ENCODE results near the gene CPLX4. TPM values are rescaled to one million over a fixed set of nuclear protein-coding genes. Genes with fewer than 3 reads are reported as not detected.
"Not testable (repeated sequence)": the region's sequence is repeated elsewhere in the genome, so short reads cannot be mapped to it uniquely, and the experiment has no call there.

The CPLX4 gene
- total RNA-seq, 3 donors from 2014 or later: not detected

GRCh38 chr18:59270689-59271257 lies 47.7 kb downstream of the CPLX4 start:
- Mint-ChIP-seq H3K4me3 (no peak overlapping the region), H3K36me3 (ENCODE audit: insufficient read depth) (no peaks in the 10 kb centered on the region), H3K4me1 (ENCODE audit: low read depth) (peaks cover 29% of the 10 kb centered on the region), H3K27me3 (ENCODE audit: low read depth) (peaks cover 82% of the 10 kb centered on the region), H3K9me3 (no peaks in the 10 kb centered on the region)
- DNase-seq: no peak
- ATAC-seq: no peak

- peak overlapping the region; percentile 45 for H3K4me3 Mint-ChIP-seq
- no peaks in the 10 kb centered on the region for H3K9me3 Mint-ChIP-seq
- H3K27me3 Mint-ChIP-seq (ENCODE audit: low read depth): peaks cover 82% of the 10 kb centered on the region
- H3K36me3 Mint-ChIP-seq (ENCODE audit: insufficient read depth): no peaks in the 10 kb centered on the region
- DNase-seq (no peak), ATAC-seq (peak in 1 of 2 donors; percentile 1)
- peaks cover 30% of the 10 kb centered on the region for H3K4me1 Mint-ChIP-seq (ENCODE audit: low read depth)
Observed at GRCh38 chr18:59269563-59270119, 48.8 kb downstream of the CPLX4 start.

GRCh38 chr18:59268721-59269562 lies 49.5 kb downstream of the CPLX4 start:
- peaks cover 27% of the 10 kb centered on the region for H3K4me1 Mint-ChIP-seq (ENCODE audit: low read depth)

DNA sequence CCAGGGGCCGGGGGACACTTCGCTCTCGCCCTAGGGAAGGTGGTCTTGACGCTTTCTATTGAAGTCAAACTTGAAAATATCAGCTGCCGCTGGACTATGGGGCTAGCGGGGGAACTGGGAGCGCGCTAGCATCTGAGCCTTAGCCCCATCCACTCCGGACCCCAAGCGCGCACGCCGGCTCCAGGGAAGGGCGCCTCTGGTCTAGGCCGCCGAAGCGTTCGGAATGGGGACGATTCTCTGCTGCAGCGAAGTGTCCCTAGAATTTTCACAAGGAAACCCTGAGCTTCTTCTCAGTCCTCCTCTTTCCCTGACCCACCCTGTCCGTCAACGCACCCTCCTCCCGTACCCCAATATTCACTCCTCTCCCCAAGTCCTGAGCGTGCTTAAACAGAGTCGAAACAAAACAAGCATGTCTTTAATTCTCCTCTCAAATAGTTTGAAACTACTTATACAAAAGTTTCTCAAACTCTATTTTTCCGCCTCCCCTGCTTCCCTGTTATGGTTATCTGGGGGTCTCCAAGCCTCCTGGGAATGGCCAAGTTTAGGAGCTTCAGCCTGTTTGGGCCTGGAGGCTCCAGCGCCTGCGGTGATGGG lies 50.2 kb downstream of the CPLX4 start:
- Mint-ChIP-seq H3K27me3 (ENCODE audit: low read depth) (peaks cover 84% of the 10 kb centered on the region), H3K4me1 (ENCODE audit: low read depth) (peaks cover 27% of the 10 kb centered on the region), H3K4me3 (peak overlapping the region; percentile 49), H3K36me3 (ENCODE audit: insufficient read depth) (no peaks in the 10 kb centered on the region), H3K9me3 (no peaks in the 10 kb centered on the region)
- DNase-seq (no peak), ATAC-seq (no peak)

More at GRCh38 chr18:59268721-59269562, 49.5 kb downstream of the CPLX4 start:
- no peak for DNase-seq
- no peaks in the 10 kb centered on the region for H3K9me3 Mint-ChIP-seq
- H3K36me3 Mint-ChIP-seq (ENCODE audit: insufficient read depth): no peaks in the 10 kb centered on the region
- no peak overlapping the region for H3K4me3 Mint-ChIP-seq
- peak; percentile 63 to 66 for ATAC-seq
- H3K27me3 Mint-ChIP-seq (ENCODE audit: low read depth): peaks cover 82% of the 10 kb centered on the region

DNA sequence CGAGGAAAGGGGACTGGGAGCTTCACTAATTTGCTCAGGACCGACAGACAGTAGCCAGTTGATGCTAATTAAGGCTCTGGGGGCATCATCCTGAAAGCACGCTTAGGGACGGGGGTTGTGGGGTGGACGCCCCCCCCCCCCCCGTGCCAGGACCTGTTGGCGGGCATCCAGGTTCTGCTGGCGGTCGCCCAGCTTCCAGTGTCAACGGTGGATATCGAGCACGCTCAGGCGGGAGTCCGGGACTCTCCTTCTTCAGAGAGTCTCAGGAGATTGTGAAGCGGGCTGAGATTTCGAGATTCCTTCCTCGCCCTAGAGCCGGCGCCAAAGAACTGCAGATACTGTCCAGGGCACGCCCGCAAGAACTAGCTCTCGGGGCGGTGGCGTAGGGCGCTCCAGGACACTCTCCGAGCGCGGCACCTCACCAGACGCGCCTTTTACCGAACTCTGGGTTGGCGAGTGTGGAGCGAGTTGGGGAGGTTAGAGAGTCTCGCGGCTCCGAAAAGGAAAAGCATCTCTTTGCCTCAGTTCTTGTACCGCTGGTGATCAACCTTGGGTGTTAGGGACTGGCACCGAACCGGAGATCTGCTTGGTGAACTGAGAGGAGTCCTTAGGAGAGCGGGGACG lies 50.8 kb downstream of the CPLX4 start:
- H3K9me3 Mint-ChIP-seq: no peaks in the 10 kb centered on the region

DNA sequence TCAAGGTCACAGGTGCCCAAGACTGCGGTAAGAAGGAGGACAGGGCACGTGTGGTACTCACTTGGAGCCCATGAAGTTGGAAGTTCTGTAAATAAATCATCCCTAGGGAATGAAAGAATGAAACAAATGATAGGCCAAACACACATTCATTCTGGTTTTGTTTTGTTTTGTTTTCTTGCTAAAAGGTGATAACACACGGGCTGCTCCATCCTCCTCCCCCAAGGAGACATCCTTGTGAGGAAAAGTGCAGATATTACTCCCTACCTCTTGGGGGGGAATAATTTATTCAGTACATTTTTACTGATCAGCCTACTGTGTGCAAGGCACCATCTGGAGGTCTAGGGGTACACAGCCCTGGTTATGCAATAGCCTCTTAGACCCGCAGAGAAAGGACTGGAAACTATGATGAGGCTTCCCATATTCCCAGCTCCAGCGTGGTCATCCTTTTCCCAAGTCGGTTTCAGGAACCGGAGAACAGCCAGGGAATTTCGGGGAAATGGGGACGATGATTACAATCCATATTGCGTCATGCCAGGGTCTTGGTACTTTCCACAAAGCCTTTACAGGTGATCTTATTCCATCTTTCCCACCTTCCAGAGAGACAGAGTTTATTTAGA lies 51.5 kb downstream of the CPLX4 start:
- Mint-ChIP-seq H3K4me1 (ENCODE audit: low read depth) (peaks cover 26% of the 10 kb centered on the region), H3K27me3 (ENCODE audit: low read depth) (peaks cover 92% of the 10 kb centered on the region), H3K4me3 (no peak overlapping the region), H3K36me3 (ENCODE audit: insufficient read depth) (no peaks in the 10 kb centered on the region), H3K9me3 (no peaks in the 10 kb centered on the region)
- ATAC-seq (no peak), DNase-seq (no peak)

More for the DNA sequence above, 50.8 kb downstream of the CPLX4 start:
- ATAC-seq (no peak), DNase-seq (no peak)
- H3K4me3 Mint-ChIP-seq: no peak overlapping the region
- peaks cover 27% of the 10 kb centered on the region for H3K4me1 Mint-ChIP-seq (ENCODE audit: low read depth)
- peaks cover 88% of the 10 kb centered on the region for H3K27me3 Mint-ChIP-seq (ENCODE audit: low read depth)
- no peaks in the 10 kb centered on the region for H3K36me3 Mint-ChIP-seq (ENCODE audit: insufficient read depth)

- ATAC-seq: no peak
- peaks cover 92% of the 10 kb centered on the region for H3K27me3 Mint-ChIP-seq (ENCODE audit: low read depth)
- H3K4me1 Mint-ChIP-seq (ENCODE audit: low read depth): peaks cover 25% of the 10 kb centered on the region
- no peaks in the 10 kb centered on the region for H3K9me3 Mint-ChIP-seq
- no peaks in the 10 kb centered on the region for H3K36me3 Mint-ChIP-seq (ENCODE audit: insufficient read depth)
- DNase-seq: no peak
- no peak overlapping the region for H3K4me3 Mint-ChIP-seq
Observed at GRCh38 chr18:59266459-59266858, 52.0 kb downstream of the CPLX4 start.

- Mint-ChIP-seq H3K36me3 (ENCODE audit: insufficient read depth) (no peaks in the 10 kb centered on the region), H3K4me3 (peak overlapping the region; percentile 45), H3K9me3 (no peaks in the 10 kb centered on the region), H3K27me3 (ENCODE audit: low read depth) (peaks cover 89% of the 10 kb centered on the region), H3K4me1 (ENCODE audit: low read depth) (peaks cover 25% of the 10 kb centered on the region)
- no peak for ATAC-seq
- DNase-seq: no peak
Observed at GRCh38 chr18:59265974-59266369, 52.5 kb downstream of the CPLX4 start.

DNA sequence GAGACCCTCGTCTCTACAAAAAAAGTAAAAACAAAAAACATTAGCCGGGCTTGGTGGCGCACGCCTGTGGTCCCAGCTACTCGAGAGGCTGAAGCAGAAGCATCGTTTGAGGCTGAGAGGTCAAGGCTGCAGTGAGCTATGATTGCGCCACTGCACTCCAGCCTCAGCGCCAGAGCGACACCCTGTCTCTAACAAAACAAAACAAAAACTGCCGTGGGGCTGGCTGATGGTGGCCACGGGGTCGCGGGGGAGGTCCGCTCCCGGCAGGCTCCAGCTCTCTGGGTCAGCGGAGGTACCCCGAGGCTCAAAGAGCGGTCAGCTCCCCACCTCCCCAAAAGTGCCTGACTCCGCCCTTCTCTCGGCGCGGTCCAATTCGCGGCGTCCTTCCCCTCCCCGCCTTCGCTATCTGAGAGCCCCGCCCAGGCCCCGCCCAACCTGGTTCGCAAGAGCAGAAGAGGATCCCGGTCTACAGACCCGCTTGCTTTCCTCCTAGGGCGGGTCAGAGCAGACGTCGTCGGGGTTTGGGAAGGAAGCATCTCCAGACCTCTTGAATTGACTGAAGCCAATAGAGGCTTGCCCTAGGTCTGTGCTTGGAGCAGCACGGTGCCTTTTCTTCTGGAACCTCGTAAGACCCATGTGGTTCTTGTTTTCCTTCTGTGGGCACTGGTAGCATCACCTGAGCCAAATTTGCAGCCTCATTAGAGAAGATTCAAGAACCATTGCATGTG lies 53.0 kb downstream of the CPLX4 start:
- Mint-ChIP-seq H3K4me1 (ENCODE audit: low read depth) (peaks cover 25% of the 10 kb centered on the region), H3K36me3 (ENCODE audit: insufficient read depth) (no peaks in the 10 kb centered on the region)
- DNase-seq: no peak

DNA sequence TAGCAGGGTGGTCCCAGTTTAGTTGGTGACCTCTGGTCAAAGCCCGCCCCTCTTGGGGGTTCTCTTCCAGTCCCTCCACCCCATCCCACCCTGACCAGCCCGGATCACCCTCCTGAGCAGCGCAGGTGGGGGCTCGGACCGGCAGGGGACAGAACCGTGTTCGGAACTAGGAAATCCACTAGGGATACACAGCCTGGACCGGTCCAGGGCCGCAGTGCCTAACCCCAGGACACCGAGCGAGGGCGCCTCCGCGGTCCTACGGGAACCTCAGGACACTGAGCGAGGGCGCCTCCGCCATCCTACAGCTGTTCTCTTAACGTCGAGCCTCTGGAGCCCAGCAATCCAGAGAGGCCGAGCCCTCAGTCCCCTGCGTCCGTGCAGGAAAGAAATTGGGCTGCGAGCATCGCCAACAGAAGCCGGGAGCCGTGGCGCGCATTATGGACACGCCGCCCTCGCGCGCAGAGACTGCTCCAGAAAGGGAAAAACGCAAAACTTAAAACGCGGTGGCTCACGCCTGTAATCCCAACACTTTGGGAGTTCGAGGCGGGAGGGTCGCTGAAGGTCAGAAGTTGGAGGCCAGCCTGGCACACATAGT lies 53.7 kb downstream of the CPLX4 start:
- ATAC-seq: no peak
- peak overlapping the region; percentile 38 for H3K4me3 Mint-ChIP-seq

More for the DNA sequence above, 53.0 kb downstream of the CPLX4 start:
- Mint-ChIP-seq H3K27me3 (ENCODE audit: low read depth) (peaks cover 87% of the 10 kb centered on the region), H3K9me3 (no peaks in the 10 kb centered on the region), H3K4me3 (peak overlapping the region; percentile 38)
- ATAC-seq: peak; percentile 44 to 45

GRCh38 chr18:59264121-59264571 lies 54.3 kb downstream of the CPLX4 start:
- no peak for ATAC-seq
- peaks cover 89% of the 10 kb centered on the region for H3K27me3 Mint-ChIP-seq (ENCODE audit: low read depth)
- DNase-seq: no peak
- H3K4me1 Mint-ChIP-seq (ENCODE audit: low read depth): peaks cover 21% of the 10 kb centered on the region
- no peaks in the 10 kb centered on the region for H3K36me3 Mint-ChIP-seq (ENCODE audit: insufficient read depth)
- H3K4me3 Mint-ChIP-seq: no peak overlapping the region
- no peaks in the 10 kb centered on the region for H3K9me3 Mint-ChIP-seq

More for the DNA sequence above, 53.7 kb downstream of the CPLX4 start:
- Mint-ChIP-seq H3K9me3 (no peaks in the 10 kb centered on the region), H3K36me3 (ENCODE audit: insufficient read depth) (no peaks in the 10 kb centered on the region), H3K4me1 (ENCODE audit: low read depth) (peaks cover 23% of the 10 kb centered on the region), H3K27me3 (ENCODE audit: low read depth) (peaks cover 87% of the 10 kb centered on the region)
- DNase-seq: no peak

- H3K27me3 Mint-ChIP-seq (ENCODE audit: low read depth): peaks cover 89% of the 10 kb centered on the region
- no peaks in the 10 kb centered on the region for H3K9me3 Mint-ChIP-seq
- no peaks in the 10 kb centered on the region for H3K36me3 Mint-ChIP-seq (ENCODE audit: insufficient read depth)
- ATAC-seq: no peak
- DNase-seq: no peak
- H3K4me1 Mint-ChIP-seq (ENCODE audit: low read depth): peaks cover 20% of the 10 kb centered on the region
- H3K4me3 Mint-ChIP-seq: no peak overlapping the region
Observed at GRCh38 chr18:59263661-59264060, 54.8 kb downstream of the CPLX4 start.

- not testable (repeated sequence) for DNase-seq; H3K36me3 Mint-ChIP-seq (ENCODE audit: insufficient read depth); ATAC-seq; H3K4me3 Mint-ChIP-seq; H3K9me3 Mint-ChIP-seq
- Mint-ChIP-seq H3K4me1 (ENCODE audit: low read depth) (peaks cover 10% of the 10 kb centered on the region), H3K27me3 (ENCODE audit: low read depth) (peaks cover 87% of the 10 kb centered on the region)
Observed at GRCh38 chr18:59262243-59262642, 56.2 kb downstream of the CPLX4 start.
